Measurements from ENCODE around the gene SLC22A12.

DNA sequence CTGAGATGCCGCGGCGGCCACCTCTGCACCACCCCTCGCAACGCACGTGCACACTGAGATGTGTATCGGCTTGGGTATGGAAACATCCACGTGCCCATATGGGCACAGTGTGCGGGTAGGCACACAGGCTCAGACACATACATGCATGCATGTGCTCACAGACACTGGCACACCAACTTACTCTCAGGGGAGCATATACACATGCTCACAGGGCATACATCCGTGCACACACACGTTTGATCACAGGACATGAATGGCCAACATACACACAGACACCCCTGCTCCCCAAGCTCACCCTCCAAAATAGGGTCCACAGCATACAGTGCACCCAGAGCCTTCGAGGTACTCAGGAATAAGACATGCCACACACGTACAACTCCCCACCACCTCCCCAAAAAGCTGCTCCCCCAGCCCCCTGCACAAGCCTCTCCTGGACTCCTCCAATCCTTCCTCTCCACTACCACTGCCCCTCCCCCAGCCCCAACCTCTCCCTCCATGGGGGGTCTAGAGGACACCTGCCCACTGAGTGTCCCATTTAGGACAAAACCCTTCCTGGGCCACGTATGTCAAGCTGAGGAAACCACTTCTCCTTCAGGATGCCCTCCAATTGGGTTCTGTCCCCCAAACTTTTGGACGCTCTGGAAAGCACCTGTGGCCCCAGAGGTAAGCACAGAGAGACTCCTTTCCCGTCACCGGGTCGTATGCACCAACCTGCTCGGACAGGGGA is 53.1 kb downstream of the SLC22A12 start:
- TF ChIP-seq, protein P1, sequence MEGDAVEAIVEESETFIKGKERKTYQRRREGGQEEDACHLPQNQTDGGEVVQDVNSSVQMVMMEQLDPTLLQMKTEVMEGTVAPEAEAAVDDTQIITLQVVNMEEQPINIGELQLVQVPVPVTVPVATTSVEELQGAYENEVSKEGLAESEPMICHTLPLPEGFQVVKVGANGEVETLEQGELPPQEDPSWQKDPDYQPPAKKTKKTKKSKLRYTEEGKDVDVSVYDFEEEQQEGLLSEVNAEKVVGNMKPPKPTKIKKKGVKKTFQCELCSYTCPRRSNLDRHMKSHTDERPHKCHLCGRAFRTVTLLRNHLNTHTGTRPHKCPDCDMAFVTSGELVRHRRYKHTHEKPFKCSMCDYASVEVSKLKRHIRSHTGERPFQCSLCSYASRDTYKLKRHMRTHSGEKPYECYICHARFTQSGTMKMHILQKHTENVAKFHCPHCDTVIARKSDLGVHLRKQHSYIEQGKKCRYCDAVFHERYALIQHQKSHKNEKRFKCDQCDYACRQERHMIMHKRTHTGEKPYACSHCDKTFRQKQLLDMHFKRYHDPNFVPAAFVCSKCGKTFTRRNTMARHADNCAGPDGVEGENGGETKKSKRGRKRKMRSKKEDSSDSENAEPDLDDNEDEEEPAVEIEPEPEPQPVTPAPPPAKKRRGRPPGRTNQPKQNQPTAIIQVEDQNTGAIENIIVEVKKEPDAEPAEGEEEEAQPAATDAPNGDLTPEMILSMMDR (IDR thresholded peaks at IDR 0.05): no peak
- no peak for TF ChIP-seq POLR2A (IDR thresholded peaks at IDR 0.05)
